SH-SY5Y (cell line): Measurements from ENCODE around the gene MICAL3.

Experiments used
- GATA2 ChIP-seq: IDR thresholded peaks from 2 replicates; pipeline ENCODE4 v1.6.1; 2011; ENCODE audit warnings: mild to moderate bottlenecking, low read depth, low read length
- GATA3 ChIP-seq: IDR thresholded peaks from 2 replicates; pipeline ENCODE4 v1.6.1; 2011; ENCODE audit warnings: low read depth, mild to moderate bottlenecking, low read length, moderate library complexity

GRCh38 chr22:18056161-18056666, 31.9 kb upstream of the MICAL3 start:
- TF ChIP-seq GATA3 (peak; percentile 68), GATA2 (peak; percentile 79)
